SK-N-SH (cell line): ENCODE data around the gene CD300E. TPM values are rescaled to one million over a fixed set of nuclear protein-coding genes. Genes with fewer than 3 reads are reported as not detected.
"Not testable (repeated sequence)": the region's sequence is repeated elsewhere in the genome, so short reads cannot be mapped to it uniquely, and the experiment has no call there.

Source experiments
- CTCF ChIA-PET: fragments of 300-600, 350-600 bp; formaldehyde crosslinking; extraction: SDS; loops from one replicate; lab custom pipeline; 2021; lab: Yijun Ruan, JAX
- POLR2A ChIA-PET: fragments of 350-600 bp; sonication (Branson Sonifier 250); formaldehyde crosslinking; extraction: SDS; loops from one replicate; lab custom pipeline; 2020; ENCODE audit warnings: antibody characterized with exemption, inconsistent platforms; lab: Yijun Ruan, JAX
- DNase-seq: peaks from one replicate; pipeline ENCODE4 v3.0.0; 2012
- H2AFZ ChIP-seq: fragments of 200-600 bp; sonication (generic); 2 replicates; pipeline ENCODE4 v1.8.1; 2016; ENCODE audit warnings: antibody characterized with exemption, mild to moderate bottlenecking, low read depth
- H3F3A ChIP-seq: fragments of 200-600 bp; sonication (generic); replicated peaks from 2 replicates; pipeline ENCODE3; 2016; ENCODE audit warnings: antibody characterized with exemption, mild to moderate bottlenecking; ENCODE audit not compliant: insufficient read depth
- H3K27ac ChIP-seq, 2 experiments: fragments of 200-500 bp in 1 of 2; fragments of 200-600 bp in 1 of 2; sonication (Bioruptor generic) in 1 of 2; sonication (generic), shearing (Covaris generic) in 1 of 2; 2 replicates each; pipeline versions ENCODE4 v1.5.1 to v1.6.1; 2014 to 2016; ENCODE audit warnings: low read depth in 2 of 2, inconsistent platforms in 1 of 2, low read length in 1 of 2, mild to moderate bottlenecking in 1 of 2, mixed read lengths in 1 of 2
- H3K27me3 ChIP-seq: fragments of 200-600 bp; sonication (generic), shearing (Covaris generic); 2 replicates; pipeline ENCODE4 v1.6.1; 2016; ENCODE audit warnings: mixed run types; ENCODE audit not compliant: insufficient read depth
- H3K36me3 ChIP-seq, 2 experiments: fragments of 200-500 bp in 1 of 2; fragments of 200-600 bp in 1 of 2; sonication (Bioruptor generic) in 1 of 2; sonication (generic) in 1 of 2; replicated peaks in 1 of 2; 2 replicates each; pipeline versions ENCODE3 to v1.5.1; 2014 to 2016; ENCODE audit warnings: low read length in 1 of 2, mild to moderate bottlenecking in 1 of 2; ENCODE audit not compliant: insufficient read depth in 2 of 2, control insufficient read depth in 1 of 2
- H3K4me1 ChIP-seq, 2 experiments: fragments of 200-500 bp in 1 of 2; fragments of 200-600 bp in 1 of 2; sonication (Bioruptor generic) in 1 of 2; sonication (generic), shearing (Covaris generic) in 1 of 2; 2 replicates each; pipeline versions ENCODE4 v1.5.1 to v1.6.1; 2014 to 2016; ENCODE audit warnings: low read depth in 1 of 2, low read length in 1 of 2, mixed run types in 1 of 2; ENCODE audit not compliant: insufficient read depth in 2 of 2, control insufficient read depth in 1 of 2
- H3K4me2 ChIP-seq: fragments of 200-600 bp; sonication (generic), shearing (Covaris generic); 2 replicates; pipeline ENCODE4 v1.6.1; 2017; ENCODE audit warnings: mixed run types
- H3K4me3 ChIP-seq, 2 experiments: fragments of 200-500 bp in 1 of 2; fragments of 200-600 bp in 1 of 2; sonication (Bioruptor generic) in 1 of 2; sonication (generic), shearing (Covaris generic) in 1 of 2; 2 replicates each; pipeline versions ENCODE4 v1.5.1 to v1.8.1; 2014 to 2016; ENCODE audit warnings: low read depth in 2 of 2, inconsistent platforms in 1 of 2, low read length in 1 of 2, mild to moderate bottlenecking in 1 of 2, mixed read lengths in 1 of 2, moderate library complexity in 1 of 2
- H3K79me2 ChIP-seq: fragments of 200-600 bp; sonication (generic); 2 replicates; pipeline ENCODE4 v1.8.1; 2017; ENCODE audit warnings: mild to moderate bottlenecking; ENCODE audit not compliant: insufficient read depth
- H3K9ac ChIP-seq: fragments of 200-600 bp; sonication (generic); 2 replicates; pipeline ENCODE4 v1.6.1; 2017; ENCODE audit warnings: mixed run types
- H3K9me2 ChIP-seq: fragments of 200-600 bp; sonication (generic); 2 replicates; pipeline ENCODE4 v1.6.1; 2017; ENCODE audit warnings: mixed run types
- H3K9me3 ChIP-seq: fragments of 200-600 bp; sonication (generic); 2 replicates; pipeline ENCODE4 v1.6.1; 2017; ENCODE audit warnings: mixed run types, mild to moderate bottlenecking, moderate library complexity
- H4K20me1 ChIP-seq: fragments of 200-600 bp; sonication (generic); 2 replicates; pipeline ENCODE4 v1.6.1; 2017; ENCODE audit warnings: mild to moderate bottlenecking, mixed run types; ENCODE audit not compliant: insufficient read depth
- FOXM1 ChIP-seq: IDR thresholded peaks from 2 replicates; pipeline ENCODE4 v1.4.0; 2012; ENCODE audit warnings: low read depth, mild to moderate bottlenecking
- JUND ChIP-seq: IDR thresholded peaks from 2 replicates; pipeline ENCODE4 v1.4.0; 2012
- NFIC ChIP-seq: IDR thresholded peaks from 2 replicates; pipeline ENCODE4 v1.4.0; 2012; ENCODE audit warnings: borderline replicate concordance
- RAD21 ChIP-seq: IDR thresholded peaks from 2 replicates; pipeline ENCODE4 v1.6.1; 2012; ENCODE audit warnings: mild to moderate bottlenecking, low read length
- RFX5 ChIP-seq: IDR thresholded peaks from 2 replicates; pipeline ENCODE4 v1.6.1; 2012; ENCODE audit warnings: mild to moderate bottlenecking, improper control_type of control experiment, low read length
- USF1 ChIP-seq: IDR thresholded peaks from 2 replicates; pipeline ENCODE4 v1.4.0; 2012; ENCODE audit warnings: low read depth, borderline replicate concordance
- WGBS: methylation state at CpG from one replicate; pipeline ENCODE4 v1.1.6; 2017; ENCODE audit warnings: low lambda C conversion rate; 5-methylcytosine and 5-hydroxymethylcytosine counted together
- polyA plus RNA-seq, 3 experiments: library from polyadenylated mRNA; depleted of rRNA; stranded (reverse); fragments of >200 nt; gene quantifications; 2 replicates each; pipeline ENCODE4 v1.2.3, GENCODE V29; 2012

CD300E gene
- polyA plus RNA-seq, 1 of the 3 experiments (the other 2 are of a cell fraction): not detected

- POLR2A ChIA-PET: no interaction called here
- Histone ChIP-seq H3F3A (no peaks in the 10 kb centered on the region), H3K79me2 (no peaks in the 10 kb centered on the region), H3K27ac (no peak overlapping the region), H3K9ac (no peak overlapping the region), H3K9me3 (0 out of 2 replicates have a peak, but pooled peaks cover 1% of the 10 kb centered on the region), H3K9me2 (no peaks in the 10 kb centered on the region), H3K36me3 (no peaks in the 10 kb centered on the region), H3K4me3 (no peak overlapping the region), H3K4me1 (no peaks in the 10 kb centered on the region), H3K4me2 (no peak overlapping the region), H3K27me3 (no peaks in the 10 kb centered on the region), H4K20me1 (no peaks in the 10 kb centered on the region), H2AFZ (no peak overlapping the region)
- DNase-seq: no peak
- TF ChIP-seq RFX5: no peak
- CTCF ChIA-PET: interaction anchor here (1.4 to 8.2 kb wide), 3 partner anchors 13 to 158 kb away, joined by 3 to 72 read pairs (median 5); partner anchors contain the start of genes CD300H and RAB37
- 34% methylated on average over 9 of the region's 9 CpGs for WGBS
These were observed 44.6 kb downstream of the CD300E start for GRCh38 chr17:74578979-74579378.

- no peak for DNase-seq
- no peaks in the 10 kb centered on the region for H3F3A ChIP-seq
- ChIA-PET POLR2A (no interaction called here), CTCF (interaction anchor here (0.6 to 8.2 kb wide), 3 partner anchors 9 to 207 kb away, joined by 3 to 72 read pairs (median 4); partner anchors contain the start of genes CD300H and GPR142)
- H3K27me3 ChIP-seq: no peaks in the 10 kb centered on the region
- no peak overlapping the region for H3K9ac ChIP-seq
- no peaks in the 10 kb centered on the region for H3K36me3 ChIP-seq
- no peak overlapping the region for H3K4me2 ChIP-seq
- no peak overlapping the region for H2AFZ ChIP-seq
- no peak for TF ChIP-seq FOXM1
- no peak for TF ChIP-seq NFIC
- no peak for TF ChIP-seq USF1
- TF ChIP-seq RAD21: no peak
- no peak for TF ChIP-seq JUND
- no peak for TF ChIP-seq RFX5
- TF ChIP-seq, all 33 proteins: peak for 0
- WGBS: 8% methylated on average over 5 of the region's 5 CpGs
- Histone ChIP-seq H3K9me2 (no peaks in the 10 kb centered on the region), H3K4me1 (no peaks in the 10 kb centered on the region), H4K20me1 (no peaks in the 10 kb centered on the region), H3K4me3 (no peak overlapping the region), H3K9me3 (no peaks in the 10 kb centered on the region), H3K79me2 (no peaks in the 10 kb centered on the region), H3K27ac (no peak overlapping the region)
These were observed 48.9 kb downstream of the CD300E start for GRCh38 chr17:74574489-74575142.

GRCh38 chr17:74573635-74574034 is 49.9 kb downstream of the CD300E start:
- H4K20me1 ChIP-seq, POLR2A ChIA-PET, H3K27me3 ChIP-seq, H3K27ac ChIP-seq, H2AFZ ChIP-seq, H3K79me2 ChIP-seq, H3K9me2 ChIP-seq, H3K9me3 ChIP-seq, H3K36me3 ChIP-seq, H3K9ac ChIP-seq, DNase-seq, H3K4me1 ChIP-seq, H3F3A ChIP-seq, H3K4me3 ChIP-seq, H3K4me2 ChIP-seq: not testable (repeated sequence)
- CTCF ChIA-PET: interaction anchor here (0.8 to 8.2 kb wide), 6 partner anchors 8 to 206 kb away, joined by 3 to 72 read pairs (median 4); partner anchors contain the start of genes CD300H and RAB37
